Effector CD4-positive, alpha-beta T cell (primary cell): ENCODE measurements around the gene ACSS1.

Experiments
- DNase-seq: peaks from one replicate; pipeline ENCODE4 v3.0.0-alpha.2; 2020

Gene ACSS1

DNA sequence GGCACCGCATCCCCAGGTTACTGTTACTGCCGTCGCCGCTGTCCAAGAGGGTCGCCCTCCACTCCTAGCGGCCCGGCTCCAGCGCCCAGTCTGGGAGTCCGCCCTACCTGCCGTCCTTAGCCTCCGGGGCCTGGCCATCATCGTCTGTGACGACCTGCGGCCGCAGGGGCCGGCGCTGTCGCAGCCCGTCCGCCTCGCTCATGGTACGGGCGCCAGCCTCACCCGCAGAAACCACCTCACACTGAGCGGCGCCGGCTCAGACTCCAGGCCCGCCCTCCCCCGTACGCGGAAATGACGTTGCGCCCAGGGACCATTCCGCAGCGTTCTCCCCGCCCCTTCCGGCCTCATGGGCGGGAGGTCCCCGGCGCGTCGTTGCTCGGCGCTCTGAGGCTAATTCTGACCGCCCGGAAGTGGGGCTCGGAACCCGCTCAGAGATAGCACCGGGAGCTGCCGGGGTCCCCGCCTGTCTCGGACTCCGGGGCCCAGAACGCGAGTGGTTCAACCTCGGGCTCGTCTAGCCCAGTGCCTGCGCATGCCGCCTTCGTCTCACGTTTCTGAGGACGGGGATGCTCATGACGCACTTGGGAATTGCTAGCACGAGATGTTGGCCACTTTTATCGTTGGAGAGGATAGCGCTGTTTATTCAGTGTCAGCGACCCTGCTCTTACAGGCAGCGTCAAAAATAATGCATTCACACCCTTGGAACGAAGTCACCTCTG is 65.3 kb downstream of the ACSS1 start, which contains the start of gene APMAP:
Gene APMAP, minus strand, starts transcription at position 265 of the 719 bp plus-strand sequence. Its CDS starts 63 bp downstream, at position 202.
- DNase-seq = peak; percentile 95

DNA sequence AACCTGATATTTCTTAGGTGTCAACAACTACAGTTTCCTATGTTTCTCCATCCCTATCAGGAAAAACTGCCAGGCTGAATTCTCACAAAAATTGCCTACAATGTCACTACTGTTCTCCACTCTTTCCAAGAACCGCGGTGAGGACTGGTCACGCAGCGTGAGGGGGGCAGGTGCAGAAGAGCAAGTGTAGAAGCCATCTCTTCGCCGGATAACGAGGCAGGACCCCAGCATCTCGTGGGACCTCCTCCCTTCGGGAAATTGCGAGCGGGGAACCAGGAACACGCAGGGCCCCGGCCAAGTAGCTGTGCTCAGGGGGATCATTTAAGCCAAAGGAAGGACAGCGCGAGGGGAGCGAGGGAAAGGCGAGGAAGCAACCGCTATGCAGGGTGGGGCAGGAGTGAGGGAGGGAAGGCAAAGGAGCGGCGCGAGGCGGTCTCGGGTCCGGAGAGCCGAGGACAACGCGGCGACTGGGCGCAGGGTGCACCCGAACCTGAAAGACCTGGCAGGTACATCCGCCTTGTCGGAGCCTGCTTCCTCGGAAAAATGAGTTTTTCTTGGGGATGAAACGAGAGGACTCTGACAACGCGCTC is 65.9 kb downstream of the ACSS1 start:
- DNase-seq = no peak

DNA sequence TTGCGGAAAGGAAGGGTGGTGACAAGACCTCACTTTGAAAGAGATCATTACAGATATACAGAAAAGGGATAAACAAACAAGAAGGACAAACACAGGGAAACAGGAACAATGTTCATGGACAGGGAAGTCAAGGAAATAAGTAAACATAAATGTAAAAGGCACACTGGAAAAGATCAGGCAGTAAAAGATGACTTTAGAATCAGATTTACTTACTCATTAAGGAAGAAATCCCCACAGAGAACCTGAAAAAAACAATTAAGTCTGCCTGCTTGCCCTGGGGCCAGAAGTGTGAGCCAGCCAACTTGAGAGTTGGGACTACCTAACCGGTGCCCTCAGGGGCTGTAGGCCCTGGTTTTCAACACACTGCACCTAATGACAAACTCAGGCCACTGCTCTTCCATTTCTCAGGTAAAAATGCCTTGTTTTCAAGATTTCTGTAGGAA is 67.1 kb downstream of the ACSS1 start:
- DNase-seq = no peak

DNA sequence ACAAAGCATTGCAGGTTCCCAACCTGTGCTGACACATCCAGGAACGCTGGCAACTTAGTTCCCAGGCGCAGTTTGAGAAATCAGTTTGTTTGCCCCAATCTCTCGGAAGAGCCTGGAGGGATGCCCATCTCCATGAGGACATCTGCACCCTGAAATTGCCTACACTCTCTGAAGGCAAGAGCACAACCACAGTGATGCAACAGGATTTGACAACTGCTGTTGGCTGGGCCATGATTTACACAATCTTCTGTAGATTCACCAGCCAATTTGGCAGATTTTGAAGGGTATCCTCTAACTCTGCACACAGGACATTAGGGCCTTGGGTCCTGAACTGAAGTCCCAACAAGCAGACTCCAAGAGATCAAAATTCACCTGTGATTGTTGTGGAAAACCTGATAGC is 68.8 kb downstream of the ACSS1 start:
- no peak for DNase-seq

DNA sequence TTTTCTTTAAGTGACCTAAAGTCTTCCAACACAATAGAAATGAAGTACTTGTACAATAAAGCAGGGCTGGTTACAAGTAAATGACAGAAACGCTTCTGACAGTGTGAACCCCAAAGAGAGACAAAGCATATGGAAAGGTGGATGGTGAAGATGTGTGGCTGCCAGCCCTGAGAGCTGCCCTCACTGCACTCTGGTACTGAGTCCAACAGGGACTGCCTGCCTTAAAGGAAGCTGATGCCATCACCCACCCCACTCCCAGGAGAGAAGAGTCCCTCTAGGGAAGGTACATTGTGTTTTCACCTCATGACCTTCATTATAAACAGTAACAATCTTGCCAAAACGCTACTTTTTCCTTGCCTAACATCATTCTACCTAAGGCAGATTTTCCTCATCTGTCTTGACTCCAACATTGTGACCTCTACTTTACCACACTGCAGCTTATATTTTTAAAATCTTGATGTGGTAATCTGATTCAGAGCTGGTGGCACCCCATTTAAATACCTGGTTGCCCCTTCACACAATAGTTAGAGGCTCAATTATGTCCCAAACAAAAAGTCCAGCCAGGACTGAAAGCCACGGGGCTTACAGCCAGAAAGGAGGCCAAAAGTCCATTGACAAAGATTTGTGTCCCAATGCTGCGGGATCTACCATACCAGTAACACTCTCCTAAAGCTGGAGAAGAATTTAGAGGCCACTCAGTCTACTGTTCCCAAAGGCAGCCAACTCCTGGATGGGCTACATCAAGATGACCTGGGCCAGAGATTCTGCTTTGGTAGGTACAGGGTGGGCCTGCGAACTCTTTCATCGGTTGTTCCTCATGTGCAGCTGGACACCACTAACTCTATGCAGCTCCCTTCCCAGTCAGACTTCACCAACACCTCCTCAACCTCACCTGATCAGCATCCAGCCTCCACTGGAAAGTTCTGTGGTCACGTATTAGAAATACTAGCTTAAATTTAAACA is 69.8 kb downstream of the ACSS1 start:
- no peak for DNase-seq

DNA sequence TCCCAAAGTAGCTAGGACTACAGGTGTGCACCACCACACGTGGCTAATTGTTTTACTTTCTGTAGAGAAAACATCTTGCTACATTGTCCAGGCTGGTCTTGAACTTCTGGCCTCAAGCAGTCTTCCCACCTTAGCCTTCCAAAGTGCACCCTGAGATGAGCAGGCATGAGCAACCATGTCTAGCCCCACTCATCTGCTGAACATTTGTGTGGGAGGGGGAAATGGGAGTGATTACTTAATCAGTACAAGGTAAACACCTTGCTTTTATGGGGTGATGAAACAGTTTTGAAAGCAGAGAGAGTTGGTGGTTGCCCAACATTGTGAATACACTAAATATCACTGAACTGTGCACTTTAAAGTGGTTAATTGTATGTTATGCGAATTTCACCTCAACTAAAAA is 70.7 kb downstream of the ACSS1 start:
- no peak for DNase-seq

DNA sequence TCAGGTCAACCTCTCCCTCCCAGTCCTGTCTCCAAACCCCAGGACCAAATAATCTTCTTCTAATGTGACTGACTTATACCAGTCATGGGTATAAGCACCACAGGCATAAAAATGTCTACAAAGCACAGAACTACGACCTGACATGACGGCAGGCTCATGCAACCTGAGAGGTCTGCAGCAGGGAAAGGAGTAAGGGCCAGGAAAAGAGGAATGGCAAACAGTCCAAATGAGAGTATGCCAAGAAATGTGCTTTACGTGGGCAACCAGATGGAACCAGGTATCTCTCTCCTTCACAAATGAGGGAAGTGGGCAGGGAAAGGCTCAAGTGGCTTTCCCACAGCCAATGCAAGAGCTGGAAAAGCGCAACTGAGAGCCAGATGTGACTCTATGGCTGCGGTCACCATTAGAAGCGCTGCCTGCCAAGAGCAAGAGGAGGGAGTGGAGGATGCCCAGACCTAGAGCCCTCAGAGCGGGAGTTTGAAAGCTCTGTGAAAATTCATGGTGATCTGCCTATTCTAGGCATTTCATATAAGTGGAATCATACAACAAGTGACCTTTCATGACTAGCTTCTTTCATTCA is 71.4 kb downstream of the ACSS1 start:
- DNase-seq = no peak

DNA sequence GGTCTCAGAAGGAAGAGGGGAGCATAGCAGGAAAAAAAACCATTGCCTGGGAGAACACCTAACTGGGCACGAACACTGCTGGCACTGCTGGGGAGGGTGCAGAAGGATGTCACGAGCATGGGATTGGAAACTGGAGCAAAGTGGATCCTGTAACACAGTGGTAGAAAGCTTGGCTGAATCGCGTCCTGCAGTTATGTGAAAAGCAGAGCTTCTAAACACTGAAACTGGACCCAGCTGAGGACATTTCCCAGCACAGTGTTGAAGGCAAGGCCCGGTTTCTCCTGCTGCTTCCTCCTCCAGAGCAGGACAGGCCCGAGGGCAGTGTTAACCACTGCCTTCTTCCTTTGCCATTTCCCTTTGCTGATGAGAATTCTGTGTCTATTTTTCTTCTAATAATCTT is 72.1 kb downstream of the ACSS1 start:
- DNase-seq = no peak

DNA sequence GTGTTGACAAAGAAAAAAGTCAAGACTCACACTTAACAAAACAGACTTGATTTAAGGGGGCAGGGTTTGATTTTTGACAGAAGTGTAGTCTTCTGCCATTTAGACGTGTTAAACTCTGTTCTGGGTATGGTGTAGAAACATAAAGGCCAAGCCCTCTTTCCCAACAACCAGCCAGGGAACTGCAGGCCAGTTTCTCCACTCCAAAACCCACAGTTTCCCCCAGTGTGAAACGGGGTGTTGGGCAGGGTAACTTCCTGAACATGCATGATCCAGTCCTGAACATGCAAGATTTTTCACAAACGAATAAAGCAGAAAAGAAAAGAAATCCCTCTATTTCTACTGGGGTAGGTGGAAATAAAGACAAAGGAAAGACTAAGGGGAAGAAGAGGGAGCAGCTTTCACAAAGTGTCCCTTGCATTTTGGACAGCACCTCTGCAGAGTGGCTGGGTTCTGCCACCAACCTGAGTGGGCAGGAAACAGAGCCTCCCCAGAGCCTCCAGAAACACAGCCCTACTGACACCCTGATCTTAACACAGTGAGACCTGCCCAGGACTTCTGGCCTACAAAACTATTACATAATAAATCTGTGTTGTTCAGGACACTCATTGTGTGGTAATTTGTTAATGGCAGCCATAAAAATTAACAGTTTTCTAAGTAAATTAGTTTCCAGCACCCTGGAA is 72.8 kb downstream of the ACSS1 start:
- DNase-seq = no peak

DNA sequence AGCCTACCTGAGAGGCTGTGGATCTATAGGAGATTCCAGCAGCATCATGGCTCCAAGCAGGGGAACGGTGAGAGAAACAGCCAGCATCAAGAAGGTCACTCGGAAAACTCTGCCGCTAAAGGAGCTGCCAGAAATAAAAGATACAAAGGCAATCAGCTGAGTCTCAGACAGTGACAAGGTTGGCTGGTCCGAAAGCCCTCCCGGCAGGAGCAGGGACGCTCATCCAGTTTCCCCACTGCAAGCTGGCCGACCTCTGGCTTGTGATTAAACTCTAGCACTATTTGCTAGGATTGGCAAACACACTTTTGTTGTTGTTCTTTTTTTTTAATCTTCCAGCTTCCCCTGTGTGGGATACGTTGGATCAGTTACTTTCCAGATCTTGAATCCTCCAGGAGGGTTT is 74.0 kb downstream of the ACSS1 start:
- no peak for DNase-seq

DNA sequence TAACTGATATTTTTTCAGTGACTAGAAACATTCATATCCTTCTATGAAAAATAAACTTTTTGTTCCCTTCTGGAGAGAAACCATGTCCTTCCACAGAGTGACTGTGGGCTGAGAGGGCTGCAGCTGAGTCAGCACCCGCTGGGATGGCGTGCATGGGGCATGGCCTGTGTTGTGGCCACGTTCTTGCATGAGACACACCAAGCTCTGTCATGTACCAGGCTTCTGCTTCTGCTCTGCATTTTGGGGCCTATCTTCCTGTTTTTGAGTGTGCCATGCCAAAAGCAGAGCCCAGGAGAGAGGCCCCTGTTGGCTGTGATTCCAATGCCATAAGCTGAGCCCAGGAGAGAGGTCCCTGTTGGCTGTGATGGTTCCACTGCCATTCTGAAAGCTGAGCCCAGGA is 76.1 kb downstream of the ACSS1 start:
- no peak for DNase-seq

DNA sequence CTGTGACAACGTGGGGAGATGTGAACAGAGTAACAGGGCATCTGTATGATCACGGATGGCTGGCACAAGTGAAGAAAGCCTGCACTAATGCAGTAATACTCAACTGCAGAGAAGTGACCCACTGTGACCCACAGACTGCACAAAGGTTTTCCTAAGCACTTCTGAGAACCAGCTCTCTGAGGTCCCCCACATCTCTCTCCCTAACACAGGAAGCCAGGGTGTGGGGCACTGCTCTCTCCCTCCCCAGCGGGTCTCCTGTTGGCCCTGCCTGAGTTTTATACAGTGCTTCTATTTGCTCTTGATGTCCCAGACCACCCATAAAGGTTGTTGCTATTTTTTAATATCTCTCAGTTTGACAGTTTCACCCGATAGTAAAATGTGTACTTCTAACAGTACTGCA is 76.7 kb downstream of the ACSS1 start:
- DNase-seq = no peak

DNA sequence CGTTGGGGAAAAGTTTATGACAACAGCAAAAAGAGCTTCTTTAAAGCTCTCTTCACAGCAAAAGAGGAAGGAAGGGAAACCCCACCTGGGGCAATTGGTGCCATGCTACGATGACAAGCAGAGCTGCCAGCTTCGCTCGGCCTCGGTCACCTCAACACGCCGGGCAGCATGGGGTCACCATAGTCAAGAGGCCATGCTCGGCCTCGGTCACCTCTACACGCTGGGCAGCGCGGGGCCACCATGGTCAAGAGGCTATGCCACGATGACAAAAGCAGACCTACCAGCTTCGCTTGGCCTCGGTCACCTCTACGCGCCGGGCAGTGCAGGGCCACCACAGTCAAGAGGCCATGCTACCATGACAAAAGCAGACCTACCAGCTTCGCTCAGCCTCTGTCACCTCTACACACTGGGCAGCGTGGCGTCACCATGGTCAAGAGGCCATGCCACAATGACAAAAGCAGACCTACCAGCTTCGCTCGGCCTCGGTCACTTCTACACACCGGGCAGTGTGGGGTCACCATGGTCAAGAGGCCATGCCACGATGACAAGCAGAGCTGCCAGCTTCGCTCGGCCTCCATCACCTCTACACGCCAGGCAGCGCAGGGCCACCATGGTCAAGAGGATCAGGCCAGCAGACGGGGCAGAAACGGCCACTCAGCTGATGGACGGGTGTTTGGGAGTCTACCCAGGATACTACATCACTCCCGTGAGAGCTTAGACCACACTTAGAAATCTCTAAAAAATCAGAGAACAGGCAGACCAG is 77.5 kb downstream of the ACSS1 start:
- no peak for DNase-seq

DNA sequence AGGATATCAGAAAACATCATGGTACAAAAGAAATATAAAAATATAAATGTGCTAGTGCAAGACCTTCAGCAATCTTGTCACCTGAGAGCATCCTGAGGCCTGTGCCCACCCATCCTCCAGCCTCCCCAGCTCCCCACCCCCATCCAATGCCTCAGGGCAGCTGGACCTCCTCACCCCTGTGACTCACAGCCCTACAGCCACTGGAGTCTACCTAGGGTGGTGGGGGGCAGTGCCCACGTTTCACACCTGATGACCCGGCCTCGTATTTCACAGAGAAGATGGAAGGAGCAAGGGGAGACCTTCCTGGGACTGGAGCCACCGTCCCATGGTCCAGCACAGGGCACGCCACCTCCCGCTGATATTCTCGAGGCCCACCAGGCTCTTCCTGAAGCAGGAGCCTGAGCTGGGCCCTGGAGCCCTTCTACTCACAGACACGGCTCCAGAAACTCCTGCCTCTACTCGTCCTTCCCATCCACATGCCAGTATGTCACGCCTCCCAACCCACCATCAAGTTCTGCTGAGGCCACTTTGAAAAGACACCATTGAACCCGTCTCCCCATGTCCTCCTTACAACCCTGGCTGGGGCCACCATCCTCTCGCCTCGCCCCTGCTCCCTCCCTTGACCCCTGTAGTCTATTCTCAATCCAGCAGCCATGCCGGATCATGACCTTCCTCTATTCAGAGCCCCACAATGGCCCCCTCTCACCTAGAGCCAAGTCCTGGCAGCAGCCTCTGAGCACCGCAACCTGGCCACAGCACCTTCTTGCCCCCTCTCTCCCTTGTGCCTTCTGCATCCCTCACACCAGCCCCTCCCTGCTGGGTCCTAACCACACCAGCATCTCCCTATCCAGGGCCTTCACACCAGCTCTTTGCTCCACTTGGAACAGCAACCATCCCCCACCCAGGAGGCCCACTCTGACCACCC is 78.6 kb downstream of the ACSS1 start:
- no peak for DNase-seq

DNA sequence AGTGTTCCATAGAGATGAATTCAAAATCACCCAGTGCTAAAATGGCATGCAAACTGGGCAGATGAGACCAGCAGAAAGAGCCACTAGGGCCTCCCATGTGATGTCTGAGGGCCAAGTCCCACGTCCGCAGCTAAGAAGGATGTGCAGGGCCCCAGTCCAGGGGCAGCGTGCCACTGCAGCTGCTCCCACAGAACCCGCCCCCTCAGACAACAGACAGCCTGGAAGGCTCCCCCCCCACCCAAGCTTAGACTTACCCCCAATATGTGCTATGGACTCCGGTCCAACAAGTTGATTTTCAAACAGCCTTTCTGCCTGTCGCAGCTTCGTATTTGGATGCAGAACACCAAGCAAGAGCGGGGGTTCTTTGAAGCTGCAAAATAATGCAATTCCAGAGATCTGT is 79.4 kb downstream of the ACSS1 start:
- no peak for DNase-seq

DNA sequence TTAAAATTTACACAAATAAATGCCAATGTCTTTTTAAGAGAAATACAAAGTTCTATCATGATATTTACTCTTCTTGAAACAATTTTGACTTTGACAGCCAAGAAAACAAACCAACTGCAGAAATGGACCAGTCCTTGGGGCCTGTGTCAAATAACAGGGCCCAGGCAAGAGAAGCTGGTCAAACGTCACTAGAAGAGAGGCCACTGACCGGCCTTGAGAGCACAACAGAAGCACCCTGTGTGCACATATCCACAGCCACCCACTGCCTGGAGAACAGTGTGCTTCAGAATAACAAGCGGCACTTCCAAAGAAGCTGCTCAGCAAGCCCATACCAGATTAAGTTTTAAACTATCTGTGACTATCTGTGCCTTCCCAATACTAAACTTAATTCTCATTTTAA is 80.1 kb downstream of the ACSS1 start:
- no peak for DNase-seq

DNA sequence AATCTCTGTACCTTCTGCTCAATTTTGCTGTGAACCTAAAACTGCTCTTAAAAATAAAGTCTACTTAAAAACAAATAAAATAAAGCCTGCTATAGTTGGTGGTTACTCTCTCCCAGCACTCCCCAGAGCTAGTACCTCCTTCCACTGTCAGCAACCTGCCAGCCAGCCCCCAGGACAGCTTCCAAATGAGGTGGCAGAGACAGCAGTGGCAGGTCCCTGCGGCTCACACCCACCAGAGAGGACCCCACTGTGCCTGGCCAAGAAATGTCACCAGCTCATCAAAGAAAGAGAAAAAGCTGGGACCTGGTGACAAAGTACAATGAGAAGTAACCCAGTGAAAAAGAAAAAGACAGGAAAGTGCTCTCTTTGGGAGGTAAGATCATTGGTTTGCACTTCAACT is 80.6 kb downstream of the ACSS1 start:
- no peak for DNase-seq

DNA sequence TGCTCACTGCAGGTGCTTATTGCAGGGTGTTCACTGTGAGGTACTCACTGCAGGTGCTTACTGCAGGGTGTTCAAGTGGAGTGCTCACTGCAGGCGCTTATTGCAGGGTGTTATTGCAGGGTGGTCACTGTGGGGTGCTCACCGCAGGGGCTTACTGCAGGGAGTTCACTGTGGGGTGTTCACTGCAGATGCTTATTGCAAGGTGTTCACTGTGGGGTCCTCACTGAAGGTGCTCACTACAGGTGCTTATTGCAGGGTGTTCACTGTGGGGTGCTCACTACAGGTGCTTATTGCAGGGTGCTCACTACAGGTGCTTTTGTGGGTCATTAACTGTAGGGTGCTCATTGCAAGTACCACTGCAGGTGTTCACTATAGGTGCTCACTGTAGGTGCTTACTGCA is 85.6 kb downstream of the ACSS1 start:
- no peak for DNase-seq

DNA sequence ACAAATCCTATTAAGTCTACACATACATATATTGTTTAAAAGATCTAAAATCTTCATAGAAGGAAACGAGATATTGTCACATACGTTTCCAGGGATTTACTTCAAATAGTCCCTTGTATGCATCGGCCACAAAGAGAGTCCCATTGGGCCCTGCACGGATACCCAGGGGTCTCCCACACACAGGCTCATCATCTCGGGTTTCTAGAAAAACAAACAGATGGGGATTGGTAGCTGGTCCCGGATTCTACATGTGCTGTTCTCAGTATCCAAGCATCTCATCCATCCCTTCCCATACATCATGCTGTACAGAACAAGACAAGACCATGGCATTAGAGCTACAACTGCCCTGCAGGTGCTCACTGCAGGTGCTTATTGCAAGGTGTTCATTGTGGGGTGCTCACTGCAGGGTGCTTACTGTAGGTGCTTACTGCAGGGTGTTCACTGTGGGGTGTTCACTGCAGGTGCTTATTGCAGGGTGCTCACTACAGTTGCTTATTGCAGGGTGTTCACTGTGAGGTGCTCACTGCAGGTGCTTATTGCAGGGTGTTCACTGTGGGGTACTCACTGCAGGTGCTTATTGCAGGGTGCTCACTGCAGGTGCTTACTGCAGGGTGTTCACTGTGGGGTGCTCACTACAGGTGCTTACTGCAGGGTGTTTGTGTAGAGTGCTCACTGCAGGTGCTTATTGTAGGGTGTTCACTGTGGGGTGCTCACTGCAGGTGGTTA is 86.4 kb downstream of the ACSS1 start:
- no peak for DNase-seq

DNA sequence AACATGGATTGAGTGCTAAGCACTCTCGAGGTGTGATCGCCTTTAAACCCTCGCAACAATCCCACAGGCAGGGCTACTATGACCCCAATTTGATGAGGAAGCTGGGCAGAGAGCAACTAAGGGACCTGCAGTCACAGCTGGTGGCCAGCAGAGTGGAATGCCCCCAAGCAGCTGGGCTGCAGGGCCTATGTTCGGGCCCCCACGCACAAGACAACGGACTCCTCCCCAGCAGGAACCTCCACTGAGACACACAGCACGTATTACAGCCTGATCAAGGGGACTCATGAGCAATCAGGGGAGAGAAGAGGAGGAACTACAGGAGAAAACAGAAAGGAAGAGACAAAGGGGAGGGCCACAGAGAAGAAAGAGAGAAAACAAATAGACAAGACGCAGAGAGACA is 87.2 kb downstream of the ACSS1 start:
- DNase-seq = no peak
